ENCODE measurements around the gene OR6C2.

The OR6C2 gene

DNA sequence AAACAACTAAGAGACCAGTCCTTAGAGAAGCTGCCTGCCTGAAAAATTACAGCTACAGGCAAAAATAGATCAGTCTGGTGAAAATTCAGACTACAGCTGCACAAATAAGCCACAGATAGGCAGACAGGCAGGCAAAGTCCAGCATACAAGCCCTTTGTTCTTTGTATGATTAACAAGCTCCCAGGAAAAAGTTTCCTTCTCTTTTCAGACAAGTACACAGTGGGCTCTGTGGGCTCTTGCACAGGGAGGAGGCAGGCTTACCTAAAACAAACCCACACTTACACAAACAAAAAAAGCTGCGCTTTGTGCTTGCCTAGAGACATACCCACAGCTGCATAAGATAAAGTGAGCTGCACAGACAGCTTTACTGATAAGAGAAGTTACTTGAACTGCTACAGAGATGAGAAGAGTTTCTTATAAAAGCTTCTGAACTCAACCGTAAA lies 56.0 kb downstream of the OR6C2 start:
- DNase-seq = no peak

DNA sequence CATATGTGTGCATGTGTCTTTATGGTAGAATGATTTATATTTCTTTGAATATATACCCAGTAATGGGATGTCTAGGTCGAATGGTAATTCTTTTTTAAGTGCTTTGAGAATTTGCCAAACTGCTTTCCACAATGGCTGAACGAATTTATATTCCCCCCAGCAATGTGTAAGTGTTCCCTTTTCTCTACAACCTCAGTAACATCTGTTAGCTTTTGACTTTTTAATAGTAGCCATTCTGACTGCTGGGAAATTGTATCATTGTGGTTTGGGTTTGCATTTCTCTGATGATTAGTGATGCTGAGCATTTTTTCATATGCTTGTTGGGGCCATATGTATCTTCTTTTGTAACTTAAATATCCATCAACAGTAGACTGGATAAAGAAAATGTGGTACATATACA lies 57.7 kb downstream of the OR6C2 start:
- Mint-ChIP-seq H3K4me1 (ENCODE audit: low read depth in 2 of 2) (no peaks in the 10 kb centered on the region), H3K9me3 (no peaks in the 10 kb centered on the region), H3K27me3 (peaks cover 11 to 22% of the 10 kb centered on the region in 2 donors), H3K4me3 (no peak overlapping the region), H3K36me3 (ENCODE audit: insufficient read depth) (no peaks in the 10 kb centered on the region), H3K27ac (no peak overlapping the region)
- DNase-seq (no peak), ATAC-seq (replicated peaks) (no peak)

More for the DNA sequence above, 56.0 kb downstream of the OR6C2 start:
- Mint-ChIP-seq H3K4me3 (no peak overlapping the region), H3K4me1 (ENCODE audit: low read depth in 2 of 2) (no peaks in the 10 kb centered on the region), H3K27me3 (peaks cover 11 to 22% of the 10 kb centered on the region in 2 donors), H3K36me3 (ENCODE audit: insufficient read depth) (no peaks in the 10 kb centered on the region), H3K27ac (no peak overlapping the region), H3K9me3 (no peaks in the 10 kb centered on the region)
- ATAC-seq (replicated peaks) = no peak

Data from effector memory CD8-positive, alpha-beta T cell (primary cell).